Erythroblast (primary cell): ENCODE measurements around the gene MAP3K5.
"Not testable (repeated sequence)": the region's sequence is repeated elsewhere in the genome, so short reads cannot be mapped to it uniquely, and the experiment has no call there.

Experiments
- DNase-seq, 2 experiments: peaks; one replicate each; lab custom pipeline; 2025; lab: John Stamatoyannopoulos, UW
- GATA1 ChIP-seq: IDR thresholded peaks from 2 replicates; pipeline ENCODE4 v1.6.1; 2011; ENCODE audit warnings: low read depth, mild to moderate bottlenecking, control low read depth, low read length, moderate library complexity
- POLR2A ChIP-seq: IDR thresholded peaks from 2 replicates; pipeline ENCODE4 v1.6.1; 2011; ENCODE audit warnings: mild to moderate bottlenecking, low read length

The MAP3K5 gene

GRCh38 chr6:136769759-136770158, 22.5 kb downstream of the MAP3K5 start:
- no peak for TF ChIP-seq GATA1
- no peak for TF ChIP-seq POLR2A
- no peak for DNase-seq

- DNase-seq = no peak
- TF ChIP-seq POLR2A (no peak), GATA1 (no peak)
Measured at GRCh38 chr6:136769124-136769523, 23.2 kb downstream of the MAP3K5 start.

GRCh38 chr6:136767570-136768309, 24.5 kb downstream of the MAP3K5 start:
- no peak for DNase-seq
- TF ChIP-seq POLR2A (no peak), GATA1 (no peak)

- no peak for DNase-seq
- TF ChIP-seq POLR2A (no peak), GATA1 (no peak)
Measured at GRCh38 chr6:136767103-136767502, 25.2 kb downstream of the MAP3K5 start.

GRCh38 chr6:136766274-136766673, 26.0 kb downstream of the MAP3K5 start:
- no peak for TF ChIP-seq GATA1
- TF ChIP-seq POLR2A = no peak
- no peak for DNase-seq

GRCh38 chr6:136764517-136764993, 27.7 kb downstream of the MAP3K5 start:
- TF ChIP-seq GATA1 = no peak
- TF ChIP-seq POLR2A = no peak
- DNase-seq = no peak

GRCh38 chr6:136763716-136764516, 28.4 kb downstream of the MAP3K5 start:
- TF ChIP-seq GATA1 (no peak), POLR2A (no peak)
- no peak for DNase-seq

- TF ChIP-seq GATA1 (no peak), POLR2A (no peak)
- no peak for DNase-seq
Measured at GRCh38 chr6:136763255-136763654, 29.0 kb downstream of the MAP3K5 start.

- TF ChIP-seq POLR2A = no peak
- no peak for TF ChIP-seq GATA1
- no peak for DNase-seq
Measured at GRCh38 chr6:136762022-136762975, 30.0 kb downstream of the MAP3K5 start.

- TF ChIP-seq POLR2A (no peak), GATA1 (no peak)
- peak in 1 of 2 experiments; percentile 10 for DNase-seq
Measured at GRCh38 chr6:136761227-136761922, 30.9 kb downstream of the MAP3K5 start.

GRCh38 chr6:136760781-136761180, 31.5 kb downstream of the MAP3K5 start:
- not testable (repeated sequence) for DNase-seq

GRCh38 chr6:136757150-136757549, 35.1 kb downstream of the MAP3K5 start:
- DNase-seq = no peak
- TF ChIP-seq POLR2A (no peak), GATA1 (no peak)

GRCh38 chr6:136754820-136755219, 37.5 kb downstream of the MAP3K5 start:
- TF ChIP-seq POLR2A = no peak
- TF ChIP-seq GATA1 = no peak
- no peak for DNase-seq
